NCI-H345 treated with DMSO at 0.1 percent for 48 hours (cell line): ENCODE data around the gene MRPS21.
"Not testable (repeated sequence)": the region's sequence is repeated elsewhere in the genome, so short reads cannot be mapped to it uniquely, and the experiment has no call there.

ENCODE experiments used
- DNase-seq: peaks from one replicate; lab custom pipeline; 2025; ENCODE audit not compliant: unreplicated experiment; lab: John Stamatoyannopoulos, UW

Gene MRPS21

DNA sequence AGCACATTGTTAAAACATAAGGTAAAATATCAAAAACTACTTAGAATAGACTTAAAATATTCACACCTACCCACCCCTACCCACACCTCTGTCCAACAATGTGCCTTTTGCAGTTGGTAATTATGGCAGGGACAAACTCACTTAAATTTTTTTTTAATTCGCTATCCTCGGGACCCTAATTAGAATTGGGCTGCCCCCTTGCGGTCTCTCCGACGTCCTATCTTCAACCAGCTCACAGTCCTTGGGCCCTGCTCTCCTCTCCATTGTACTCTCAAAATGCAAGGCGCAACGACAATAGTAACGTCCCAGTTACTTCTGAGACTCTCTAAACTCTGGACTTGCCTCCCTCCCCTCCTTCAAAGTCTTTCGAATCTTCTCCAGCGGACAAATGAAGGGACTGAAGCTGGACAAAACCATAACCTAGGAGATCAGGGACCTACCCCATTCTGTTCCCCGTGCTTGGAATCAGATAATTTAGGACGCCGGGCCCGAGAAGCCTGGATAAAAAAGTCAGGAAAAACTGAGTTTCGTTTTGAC lies 12.4 kb upstream of the MRPS21 start:
- DNase-seq, result peak; percentile 88

DNA sequence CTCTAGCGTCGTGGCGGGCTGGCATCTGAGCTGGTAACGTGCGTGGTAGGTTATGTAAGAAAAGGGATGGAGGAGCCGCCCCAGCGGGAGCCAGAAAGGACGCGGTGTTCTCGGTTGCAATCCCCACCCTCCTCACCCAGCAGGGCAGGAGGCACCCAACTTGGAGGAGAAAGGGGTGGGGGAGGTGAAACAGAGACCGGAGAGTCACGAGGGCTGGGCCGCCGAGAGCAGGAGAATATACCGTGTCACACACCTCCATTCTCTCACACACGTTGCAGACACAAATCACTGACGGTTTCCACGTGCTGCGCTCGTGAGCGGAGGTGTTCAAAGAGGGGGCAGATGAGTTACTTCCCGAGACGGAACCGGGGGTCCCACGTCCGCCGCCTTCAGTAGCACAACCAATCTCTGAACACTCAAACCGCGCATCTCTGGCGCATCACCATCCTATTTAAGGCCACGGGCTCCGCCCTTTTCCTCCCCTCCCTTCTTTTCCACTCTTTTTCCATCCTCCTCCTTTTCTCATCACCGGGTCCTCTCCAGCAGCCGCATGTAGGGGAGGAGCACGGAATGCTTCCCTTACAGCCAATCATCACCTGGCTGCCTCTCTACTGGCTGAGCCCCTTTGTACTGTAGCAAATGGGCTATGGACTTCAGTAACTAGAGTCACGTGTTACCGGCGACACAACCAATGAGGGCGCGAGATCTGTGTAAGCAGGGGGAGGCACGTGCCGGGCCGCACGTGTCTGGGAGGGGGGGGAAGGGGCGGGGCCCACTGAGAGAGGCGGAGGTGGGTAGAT lies 11.7 kb upstream of the MRPS21 start, which contains the start of gene CIART:
Gene CIART, plus strand, starts transcription at position 797 of the 800 bp plus-strand sequence. CDS start 714 bp downstream, outside the sequence.
- peak; percentile 100 for DNase-seq

DNA sequence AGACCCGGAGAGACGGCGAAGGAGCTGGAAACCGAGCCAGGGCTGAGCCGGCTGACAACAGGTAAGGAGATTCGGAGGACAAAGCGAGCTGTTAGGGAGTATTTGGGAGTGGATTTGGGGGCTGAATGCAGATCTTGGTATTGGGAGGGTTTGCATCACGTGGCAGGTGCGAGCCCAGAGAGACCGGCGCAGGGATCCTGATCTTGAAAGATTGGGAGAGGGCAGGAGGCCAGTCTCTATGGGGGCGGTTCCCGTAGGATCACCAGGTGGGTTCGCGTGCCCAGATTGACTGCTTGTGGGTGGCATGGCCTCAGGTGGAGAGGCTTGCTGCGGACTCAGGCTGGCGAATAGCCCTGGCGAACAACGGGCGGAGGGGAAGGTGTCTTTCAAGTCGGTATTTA lies 11.1 kb upstream of the MRPS21 start:
- DNase-seq, result no peak

- no peak for DNase-seq
Observed at GRCh38 chr1:150283260-150283659, 10.4 kb upstream of the MRPS21 start.

- DNase-seq, result no peak
Observed at GRCh38 chr1:150288382-150288781, 5.3 kb upstream of the MRPS21 start.

DNA sequence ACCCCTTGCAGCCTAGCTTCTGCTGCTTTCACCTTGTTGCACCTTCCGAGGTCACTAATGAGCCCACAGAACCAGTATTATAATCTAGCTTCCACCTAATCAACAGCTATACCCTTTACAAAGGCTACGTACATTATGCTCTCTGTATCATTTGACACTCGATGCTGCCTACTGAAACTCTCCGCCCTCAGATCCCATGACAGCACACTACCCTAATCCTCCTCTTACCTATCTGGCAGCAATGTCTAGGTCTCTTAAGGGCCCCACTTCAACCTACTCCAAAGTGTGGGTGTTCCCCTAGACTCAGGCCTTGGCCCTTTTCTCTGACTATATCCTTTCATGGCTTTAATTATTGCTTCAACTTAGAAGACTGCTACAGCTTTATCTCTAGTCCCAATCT lies 4.8 kb upstream of the MRPS21 start:
- no peak for DNase-seq

DNA sequence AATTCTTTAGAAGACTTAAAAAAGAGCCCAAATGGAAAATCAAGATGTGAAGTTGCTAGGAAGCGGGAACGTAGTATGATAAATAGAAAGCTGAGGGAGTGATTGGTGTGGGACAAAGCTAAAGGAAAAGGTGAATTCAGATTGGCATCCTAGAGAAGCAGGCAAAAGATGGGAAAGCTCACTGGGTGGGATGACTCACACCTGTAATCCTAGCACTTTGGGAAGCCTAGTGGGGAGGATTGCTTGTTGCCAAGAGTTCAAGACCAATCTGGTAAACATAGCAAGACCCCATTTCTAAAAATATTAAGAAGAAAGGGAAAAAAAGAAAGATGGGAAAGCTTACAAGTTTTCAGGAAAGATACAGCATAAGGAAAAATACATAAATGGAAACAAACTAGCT lies 1.8 kb downstream of the MRPS21 start:
- no peak for DNase-seq

DNA sequence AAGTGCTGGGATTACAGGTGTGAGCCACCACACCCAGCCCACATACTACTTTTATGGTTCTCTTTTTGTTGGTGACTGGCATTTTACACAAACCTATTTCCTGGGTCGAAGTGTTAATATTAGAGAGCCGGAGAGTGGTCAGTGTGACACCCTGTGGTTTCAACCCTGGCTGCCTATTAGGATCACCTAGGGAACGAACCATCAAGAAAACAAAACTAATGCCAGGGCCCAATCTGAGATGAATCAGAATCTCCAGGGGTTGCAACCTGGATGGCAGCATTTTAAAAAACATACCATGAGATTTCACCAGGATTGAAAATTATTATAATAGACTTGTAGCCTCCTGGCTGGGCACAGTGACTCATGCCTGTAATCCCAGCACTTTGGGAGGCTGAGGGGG lies 6.1 kb downstream of the MRPS21 start:
- DNase-seq, result no peak

GRCh38 chr1:150302338-150302737 lies 8.7 kb downstream of the MRPS21 start:
- no peak for DNase-seq

GRCh38 chr1:150302902-150303301 lies 9.2 kb downstream of the MRPS21 start:
- DNase-seq, result no peak

GRCh38 chr1:150308585-150308984 lies 14.9 kb downstream of the MRPS21 start:
- DNase-seq, result not testable (repeated sequence)

DNA sequence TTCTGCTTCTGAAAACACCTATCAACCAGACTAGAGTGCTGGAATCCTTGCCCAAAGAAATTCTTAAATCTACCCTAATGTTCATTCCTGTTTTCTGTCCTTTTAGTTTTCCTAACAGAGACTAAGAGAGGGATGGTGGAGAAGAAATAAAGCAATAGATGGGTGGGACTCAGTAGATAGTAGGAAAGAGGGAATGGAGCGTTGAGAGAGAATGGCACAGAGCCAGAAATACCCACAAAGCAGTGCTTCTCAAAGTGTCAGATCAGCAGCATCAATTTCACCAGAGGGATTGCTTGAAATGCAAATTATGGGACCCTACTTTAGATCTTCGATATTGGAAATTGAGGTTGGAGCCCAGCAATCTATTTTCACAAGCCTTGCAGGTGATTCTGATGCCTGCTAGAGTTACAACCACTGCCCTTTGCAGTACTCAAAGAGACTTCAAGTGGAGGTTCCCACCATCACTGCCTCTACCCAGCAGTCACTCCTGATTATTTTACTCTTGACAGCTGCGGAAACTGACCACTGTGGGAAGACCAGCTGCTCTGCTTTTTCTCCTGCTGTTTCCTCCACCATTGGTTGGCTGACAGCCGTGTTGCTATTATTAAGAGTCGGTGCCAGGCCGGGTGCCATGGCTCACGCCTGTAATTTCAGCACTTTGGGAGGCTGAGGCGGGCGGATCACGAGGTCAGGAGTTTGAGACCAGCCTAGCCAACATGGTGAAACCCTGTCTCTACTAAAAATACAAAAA lies 16.3 kb downstream of the MRPS21 start:
- DNase-seq, result no peak

- DNase-seq, result no peak
Observed at GRCh38 chr1:150311762-150312161, 18.1 kb downstream of the MRPS21 start.

- not testable (repeated sequence) for DNase-seq
Observed at GRCh38 chr1:150314691-150315090, 21.0 kb downstream of the MRPS21 start.

- DNase-seq, result no peak
Observed at GRCh38 chr1:150320667-150320978, 27.0 kb downstream of the MRPS21 start.

GRCh38 chr1:150321826-150322166 lies 28.1 kb downstream of the MRPS21 start:
- no peak for DNase-seq

GRCh38 chr1:150322310-150322709 lies 28.6 kb downstream of the MRPS21 start:
- no peak for DNase-seq

DNA sequence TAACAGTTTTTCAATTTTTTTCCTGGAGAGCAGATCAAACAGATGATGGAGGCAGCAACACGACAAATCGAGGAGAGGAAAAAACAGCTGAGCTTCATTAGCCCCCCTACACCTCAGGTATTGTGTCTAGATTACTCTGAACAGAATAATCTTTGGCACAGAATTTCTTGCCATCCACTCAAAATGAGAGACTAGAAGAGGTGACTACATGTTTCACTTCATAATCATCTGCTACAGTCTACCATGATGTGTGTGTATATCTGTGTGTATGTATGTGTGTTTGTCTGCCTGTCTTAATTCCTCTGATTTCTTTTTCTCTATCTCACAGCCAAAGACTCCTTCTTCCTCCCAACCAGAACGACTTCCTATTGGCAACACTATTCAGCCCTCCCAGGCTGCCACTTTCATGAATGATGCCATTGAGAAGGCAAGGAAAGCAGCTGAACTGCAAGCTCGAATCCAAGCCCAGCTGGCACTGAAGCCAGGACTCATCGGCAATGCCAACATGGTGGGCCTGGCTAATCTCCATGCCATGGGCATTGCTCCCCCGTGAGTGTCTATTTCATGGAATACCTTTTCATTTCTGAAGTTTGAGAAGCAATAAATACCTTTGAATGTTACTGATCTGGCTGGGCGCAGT lies 39.1 kb downstream of the MRPS21 start:
- no peak for DNase-seq

DNA sequence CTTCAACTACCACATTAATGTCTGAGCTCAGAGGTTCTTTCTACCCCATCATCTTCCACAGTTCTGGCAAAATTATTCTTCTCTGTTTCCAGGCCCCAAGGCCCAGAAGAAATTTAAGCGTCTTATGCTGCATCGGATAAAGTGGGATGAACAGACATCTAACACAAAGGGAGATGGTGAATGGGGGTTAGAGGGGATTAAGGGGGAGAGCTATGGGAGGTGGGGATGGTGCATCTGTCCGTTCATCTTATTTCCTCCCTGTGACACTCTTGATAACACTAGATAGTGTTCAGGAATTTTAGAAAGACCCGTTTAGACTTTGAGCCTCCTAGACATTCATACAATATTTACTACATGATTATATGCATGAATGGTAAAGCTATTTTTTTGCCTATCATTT lies 52.7 kb downstream of the MRPS21 start:
- no peak for DNase-seq

DNA sequence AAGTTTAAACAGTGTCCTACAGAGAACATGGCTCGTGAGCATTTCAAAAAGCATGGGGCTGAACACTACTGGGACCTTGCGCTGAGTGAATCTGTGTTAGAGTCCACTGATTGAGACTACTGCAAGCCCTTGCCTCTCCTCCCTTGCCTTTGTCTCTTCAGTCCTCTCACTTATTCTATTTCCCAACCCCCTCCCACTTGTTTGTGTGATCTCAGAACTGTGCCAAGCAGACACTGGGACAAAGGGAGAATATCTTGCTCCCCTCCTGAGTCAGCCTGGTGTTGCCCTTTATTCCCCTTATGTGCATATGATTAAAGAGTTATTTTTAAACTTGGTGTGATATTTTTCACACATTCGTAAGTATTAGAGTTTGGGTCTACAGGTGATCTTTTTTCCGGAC lies 59.2 kb downstream of the MRPS21 start:
- no peak for DNase-seq
